Epithelial cell of prostate (primary cell): ENCODE measurements around the gene SORCS2.

ENCODE experiments used
- DNase-seq: peaks from one replicate; pipeline ENCODE4 v3.0.0-alpha.2; 2011; ENCODE audit warnings: low read depth, low spot score
- H3K27ac ChIP-seq: fragments of 450-650 bp; 2 replicates; pipeline ENCODE4 v1.5.1; 2017; ENCODE audit warnings: mild to moderate bottlenecking

Gene SORCS2

GRCh38 chr4:7626531-7626930, 434.2 kb downstream of the SORCS2 start:
- no peak overlapping the region for H3K27ac ChIP-seq
- no peak for DNase-seq

DNA sequence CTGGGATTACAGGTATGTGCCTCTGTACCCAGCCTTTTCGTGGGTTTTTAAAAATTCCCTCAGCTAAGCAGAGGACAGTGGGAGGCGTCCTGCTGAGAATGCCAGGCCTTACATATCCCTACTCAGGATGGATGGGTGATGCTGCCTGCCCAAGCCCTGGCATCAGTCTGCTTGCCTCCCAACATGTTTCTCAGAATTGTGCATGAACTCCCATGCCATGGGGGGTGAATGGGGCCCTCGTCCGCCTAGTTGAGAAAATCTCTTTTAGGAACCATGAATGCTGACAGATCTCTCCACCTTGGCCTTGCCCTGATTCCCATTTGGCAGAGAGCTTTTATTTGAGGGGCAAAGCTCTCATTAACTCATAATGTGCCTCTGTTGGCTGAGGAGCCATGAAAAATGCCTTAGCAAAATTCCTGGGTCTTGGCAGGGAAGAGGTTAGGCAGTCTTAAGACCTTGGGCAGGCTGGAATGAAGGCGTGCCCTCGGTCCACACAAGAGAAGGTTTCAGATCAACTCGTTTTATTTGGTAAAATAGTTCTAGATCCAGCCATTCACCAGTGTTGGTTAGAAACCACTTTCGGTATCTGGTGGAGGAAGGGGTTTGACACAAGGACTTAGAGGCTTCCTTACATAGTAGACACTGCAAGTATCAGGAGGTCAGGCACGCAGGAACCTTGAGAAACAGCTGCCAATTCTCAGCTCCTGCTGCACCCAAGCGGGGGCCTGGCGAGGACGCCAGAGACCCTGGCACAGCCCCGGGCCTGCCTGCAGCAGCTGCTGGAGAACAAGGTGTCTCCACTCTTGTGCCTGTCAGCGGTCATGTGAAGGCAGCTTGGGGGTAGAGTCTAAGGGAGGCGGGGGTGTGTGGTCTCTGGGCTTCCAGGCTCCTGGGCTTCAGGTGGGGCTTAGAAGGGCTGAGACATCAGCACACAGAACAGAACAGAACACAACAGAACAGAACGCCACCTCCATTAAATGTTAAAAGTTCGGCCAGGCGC, 435.2 kb downstream of the SORCS2 start:
- no peak for DNase-seq
- H3K27ac ChIP-seq: no peak overlapping the region

DNA sequence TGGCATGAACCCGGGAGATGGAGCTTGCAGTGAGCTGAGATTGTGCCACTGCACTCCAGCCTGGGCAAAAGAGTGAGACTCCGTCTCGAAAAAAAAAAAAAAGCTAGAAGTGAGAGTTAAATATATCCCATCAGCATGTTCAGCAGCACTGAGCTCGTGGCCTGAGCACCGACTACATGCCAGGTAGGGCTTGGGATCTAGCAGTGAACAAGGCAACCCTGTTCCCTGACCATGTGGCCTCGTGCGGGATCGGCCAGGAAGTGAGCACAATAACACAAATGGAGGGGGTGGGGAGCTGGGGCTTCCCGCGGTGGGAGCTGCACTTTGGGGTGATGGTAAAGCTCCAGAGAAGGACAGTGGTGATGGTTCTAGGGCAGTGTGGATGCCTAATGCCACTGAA, 436.1 kb downstream of the SORCS2 start:
- DNase-seq: no peak

DNA sequence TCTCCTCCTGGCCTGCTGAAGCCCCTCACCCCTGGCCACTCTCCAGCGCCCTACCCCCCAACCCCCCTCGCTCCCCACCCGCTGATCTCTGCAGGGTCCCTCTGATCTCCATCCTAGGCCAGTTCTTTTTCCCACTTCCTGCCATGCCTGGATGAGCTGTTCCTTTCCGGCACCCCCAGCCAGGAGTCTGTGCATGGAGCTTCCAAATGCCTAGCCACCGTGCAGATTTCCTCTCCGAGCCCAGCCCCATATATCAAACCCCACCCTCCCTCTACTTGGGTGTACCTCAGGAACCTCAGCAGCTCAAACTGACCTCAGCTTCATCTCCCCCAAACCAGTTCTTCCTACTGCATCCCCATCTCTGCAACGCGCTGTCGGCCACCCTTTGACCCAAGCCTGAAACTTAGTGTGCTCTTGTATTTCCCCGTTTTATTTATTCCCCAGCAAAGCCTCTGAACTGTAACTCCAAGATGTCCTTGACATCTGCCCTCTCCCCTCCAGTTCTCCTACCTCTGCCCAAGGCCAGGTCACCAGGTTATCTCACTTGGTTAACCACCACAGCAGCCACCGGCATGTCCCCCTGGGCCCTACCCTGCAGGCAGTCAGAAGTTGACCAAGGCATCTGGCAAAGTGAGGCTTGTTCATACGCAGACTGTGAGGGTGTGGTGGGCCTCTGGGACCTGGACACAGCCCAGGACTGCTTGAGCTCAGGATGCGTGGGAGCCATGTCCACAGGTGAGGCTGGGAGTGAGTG, 437.3 kb downstream of the SORCS2 start:
- DNase-seq: no peak
- H3K27ac ChIP-seq: no peak overlapping the region

More for the DNA sequence above, 436.1 kb downstream of the SORCS2 start:
- H3K27ac ChIP-seq: no peak overlapping the region

DNA sequence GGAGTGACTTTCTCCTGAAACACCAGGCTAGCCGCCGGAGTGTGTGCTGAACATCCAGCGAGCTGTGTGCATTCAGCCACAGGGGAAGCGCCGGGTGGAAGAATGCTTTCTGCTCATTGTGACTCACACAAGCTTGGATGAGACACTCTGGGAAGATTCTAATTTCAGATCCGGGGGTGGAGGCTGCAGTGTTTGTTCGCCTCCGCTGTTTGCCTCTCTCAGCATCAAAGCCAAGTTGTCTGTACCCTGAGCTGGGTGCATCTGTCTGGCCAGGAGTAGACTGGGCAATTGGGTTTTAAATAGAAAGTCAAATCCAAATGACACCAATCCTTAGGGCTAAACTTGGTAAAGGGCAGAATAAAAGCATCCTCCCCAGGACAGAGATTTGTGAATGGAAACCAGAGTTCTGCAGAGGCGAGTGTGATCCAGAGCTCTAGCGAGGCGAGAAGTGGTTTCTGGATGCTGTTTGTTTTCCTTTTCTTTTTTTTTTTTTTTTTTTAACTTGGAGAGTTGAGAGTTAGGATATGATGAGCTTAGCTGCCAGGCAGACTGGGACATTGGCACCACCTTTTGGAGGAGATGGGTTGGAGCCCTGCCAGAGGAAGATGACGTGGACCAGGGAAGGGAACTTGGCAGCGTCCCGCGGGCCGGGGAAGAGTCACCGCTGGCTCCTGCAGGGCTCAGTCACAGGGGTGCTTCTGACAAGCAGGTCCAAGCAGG, 438.4 kb downstream of the SORCS2 start:
- H3K27ac ChIP-seq: no peak overlapping the region
- DNase-seq: peak; percentile 34

DNA sequence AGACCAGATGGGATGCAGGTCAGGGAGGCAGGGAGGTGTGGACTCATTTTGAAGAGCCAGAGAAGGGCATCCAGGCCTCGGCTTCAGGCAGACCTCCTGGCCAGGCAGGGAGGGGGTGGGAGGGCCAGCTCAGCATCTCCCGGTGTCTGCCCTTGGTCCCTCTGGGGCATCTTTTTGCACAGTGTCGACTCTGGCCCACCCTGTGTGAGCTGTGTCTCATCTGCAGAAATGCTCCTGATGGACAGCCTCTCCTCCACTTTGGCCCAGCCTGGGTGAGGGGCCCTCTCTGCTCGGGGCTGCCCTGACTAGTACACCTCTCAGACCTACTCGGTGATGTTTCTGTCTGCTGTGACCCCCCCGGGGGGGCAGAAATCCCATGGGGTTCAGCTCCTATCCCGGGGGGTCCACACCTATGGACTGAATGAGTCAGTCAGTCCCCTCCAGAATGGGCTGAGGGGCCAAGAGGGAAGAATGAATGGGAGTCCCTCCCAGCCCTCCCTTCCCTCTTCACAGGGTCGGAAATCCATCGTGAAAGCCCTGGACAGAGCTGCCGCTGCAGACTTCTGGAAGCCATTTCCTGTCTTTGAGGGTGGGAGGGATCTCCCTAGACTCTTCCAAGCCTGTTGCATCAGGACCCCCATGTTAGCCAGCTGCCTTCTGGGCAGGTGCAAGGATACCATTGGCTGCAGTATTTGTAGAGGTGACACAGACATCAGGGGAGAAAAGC, 439.1 kb downstream of the SORCS2 start:
- H3K27ac ChIP-seq: no peak overlapping the region
- no peak for DNase-seq

GRCh38 chr4:7632341-7632740, 440.0 kb downstream of the SORCS2 start:
- DNase-seq: no peak
- no peak overlapping the region for H3K27ac ChIP-seq

- no peak for DNase-seq
- no peak overlapping the region for H3K27ac ChIP-seq
These were observed 440.6 kb downstream of the SORCS2 start for GRCh38 chr4:7632971-7633370.

GRCh38 chr4:7634661-7635251, 442.4 kb downstream of the SORCS2 start:
- no peak for DNase-seq
- no peak overlapping the region for H3K27ac ChIP-seq

GRCh38 chr4:7635445-7636239, 443.3 kb downstream of the SORCS2 start:
- H3K27ac ChIP-seq: no peak overlapping the region
- DNase-seq: no peak

DNA sequence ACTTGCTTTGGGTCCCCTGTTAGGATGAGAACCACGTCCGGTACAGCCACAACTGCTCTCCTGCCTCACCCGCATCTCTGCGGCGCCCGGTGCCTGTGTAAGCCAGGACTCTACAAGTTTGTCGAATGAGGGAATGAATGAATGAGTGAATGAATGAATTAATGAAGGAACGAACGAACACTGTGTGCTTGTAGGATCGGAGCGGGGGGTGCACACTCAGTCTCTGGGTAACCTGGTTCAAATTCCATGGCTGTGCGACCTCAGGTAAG, 443.8 kb downstream of the SORCS2 start:
- H3K27ac ChIP-seq: no peak overlapping the region
- no peak for DNase-seq

DNA sequence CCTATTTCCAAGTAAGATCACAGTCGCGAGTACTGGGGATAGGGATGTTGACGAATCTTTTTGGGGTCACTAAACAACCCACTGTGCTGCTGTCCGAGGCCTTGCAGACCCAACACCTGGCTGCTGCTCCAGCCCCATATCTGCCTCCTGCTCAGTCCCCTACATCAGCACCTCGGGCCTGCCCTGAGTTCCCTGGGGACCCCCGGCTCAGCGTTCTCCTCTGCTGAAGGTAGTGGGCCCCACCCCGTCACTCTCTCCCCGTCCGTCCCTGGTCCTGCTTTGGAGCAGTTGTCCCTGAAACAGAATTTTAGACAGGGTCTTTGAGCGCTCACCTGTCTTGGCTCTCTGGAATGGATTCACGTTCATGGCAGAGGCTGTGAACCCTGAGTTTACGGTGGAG, 444.8 kb downstream of the SORCS2 start:
- DNase-seq: no peak
- no peak overlapping the region for H3K27ac ChIP-seq

DNA sequence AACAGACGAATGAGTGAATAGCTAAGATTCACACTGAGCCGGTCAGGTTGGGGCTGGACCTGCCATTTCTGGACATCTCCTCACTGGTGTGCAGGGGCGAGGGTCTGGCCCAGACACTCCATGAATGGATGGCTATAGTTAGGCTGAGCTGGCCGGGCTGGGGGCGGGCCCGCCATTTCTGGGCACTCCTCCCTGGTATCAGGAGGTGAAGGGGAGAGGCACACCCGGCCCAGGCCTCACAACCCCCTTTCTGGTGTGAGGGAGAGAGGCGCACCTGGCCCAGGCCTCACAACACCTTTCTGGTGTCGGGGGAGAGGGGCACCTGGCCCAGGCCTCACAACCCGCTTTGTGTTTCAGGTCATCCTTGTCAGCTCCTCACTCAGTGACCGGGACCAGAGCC, 445.6 kb downstream of the SORCS2 start:
- no peak for DNase-seq
- no peak overlapping the region for H3K27ac ChIP-seq

DNA sequence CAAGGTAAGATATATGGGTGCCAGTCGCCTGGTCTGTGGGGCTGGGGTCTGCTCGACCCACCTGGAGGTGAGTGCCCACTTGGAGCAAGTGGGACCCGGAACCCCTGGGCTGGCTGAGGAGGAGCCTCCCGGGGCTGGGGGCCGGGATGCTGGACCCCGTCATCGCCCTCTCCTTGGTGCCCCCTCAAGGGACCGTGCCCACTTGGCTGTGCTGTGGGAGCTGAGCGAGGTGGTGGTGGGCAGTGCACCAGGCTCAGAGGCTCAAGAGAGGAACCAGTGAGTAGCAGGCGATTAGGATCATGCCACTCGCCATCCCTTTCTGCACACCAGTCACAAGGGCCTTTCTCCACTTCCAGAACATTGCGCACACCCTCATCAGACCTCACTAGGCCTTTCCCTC, 446.2 kb downstream of the SORCS2 start:
- H3K27ac ChIP-seq: no peak overlapping the region
- no peak for DNase-seq

- DNase-seq: no peak
- no peak overlapping the region for H3K27ac ChIP-seq
These were observed 446.8 kb downstream of the SORCS2 start for GRCh38 chr4:7638984-7639789.

GRCh38 chr4:7640136-7640535, 447.8 kb downstream of the SORCS2 start:
- H3K27ac ChIP-seq: no peak overlapping the region
- no peak for DNase-seq

GRCh38 chr4:7641712-7642111, 449.4 kb downstream of the SORCS2 start:
- no peak for DNase-seq
- H3K27ac ChIP-seq: no peak overlapping the region

DNA sequence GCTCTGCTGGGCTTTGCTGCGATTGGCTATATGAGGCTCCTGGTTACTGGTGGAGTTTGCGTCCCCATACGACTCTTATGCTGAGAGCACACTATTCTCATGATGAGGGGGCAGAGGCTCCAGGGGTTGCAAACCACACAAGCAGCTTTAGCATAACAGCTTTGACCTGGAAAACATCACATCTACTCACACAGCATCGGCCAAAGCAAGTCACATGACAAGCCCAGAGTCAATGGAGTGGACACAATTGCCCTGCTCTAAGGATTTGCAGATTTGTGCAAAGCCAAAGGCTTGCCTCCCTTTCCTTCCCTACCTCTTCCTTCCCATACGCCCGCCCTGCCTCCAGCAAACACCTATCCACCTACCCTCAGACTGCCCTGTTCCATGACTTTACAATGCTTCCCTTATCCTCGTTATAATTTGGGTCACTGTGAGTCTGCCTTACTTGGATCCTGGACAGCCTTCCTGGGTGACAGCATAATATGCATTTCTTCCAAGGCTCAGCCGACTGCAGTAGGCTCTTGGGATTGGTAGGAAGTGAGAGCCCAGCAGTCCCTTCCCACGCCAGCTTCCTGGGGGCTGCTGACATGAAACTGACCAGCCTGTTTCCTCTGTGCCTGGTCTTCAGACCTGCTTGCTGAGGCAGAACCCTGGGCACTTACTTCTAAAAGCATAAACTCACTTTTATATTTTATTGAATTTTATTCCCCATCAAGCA, 450.6 kb downstream of the SORCS2 start:
- no peak for DNase-seq
- H3K27ac ChIP-seq: no peak overlapping the region
